Measurements from ENCODE around the gene API5. TPM values are rescaled to one million over a fixed set of nuclear protein-coding genes. Genes with fewer than 3 reads are reported as not detected.
"Not testable (repeated sequence)": the region's sequence is repeated elsewhere in the genome, so short reads cannot be mapped to it uniquely, and the experiment has no call there.

Gene API5
- polyA plus RNA-seq, 1 of the 3 experiments (the other 2 are of a cell fraction): 80.9 TPM

DNA sequence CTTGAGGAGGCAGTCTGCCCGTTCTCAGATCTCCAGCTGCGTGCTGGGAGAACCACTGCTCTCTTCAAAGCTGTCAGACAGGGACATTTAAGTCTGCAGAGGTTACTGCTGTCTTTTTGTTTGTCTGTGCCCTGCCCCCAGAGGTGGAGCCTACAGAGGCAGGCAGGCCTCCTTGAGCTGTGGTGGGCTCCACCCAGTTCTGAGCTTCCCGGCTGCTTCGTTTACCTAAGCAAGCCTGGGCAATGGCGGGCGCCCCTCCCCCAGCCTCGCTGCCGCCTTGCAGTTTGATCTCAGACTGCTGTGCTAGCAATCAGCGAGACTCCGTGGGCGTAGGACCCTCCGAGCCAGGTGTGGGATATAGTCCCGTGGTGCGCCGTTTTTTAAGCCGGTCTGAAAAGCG, 39.6 kb downstream of the API5 start:
- POLR2A ChIA-PET; H3K9ac ChIP-seq; H3K36me3 ChIP-seq (replicated peaks in 1 of 2; ENCODE audit: control insufficient read depth in 1 of 2, insufficient read depth in 2 of 2, low read length in 1 of 2); DNase-seq; H3K4me3 ChIP-seq (ENCODE audit: low read depth in 2 of 2, low read length in 1 of 2); H3K4me2 ChIP-seq; H3K4me1 ChIP-seq (ENCODE audit: control insufficient read depth in 1 of 2, insufficient read depth in 2 of 2, low read depth in 1 of 2, low read length in 1 of 2); H4K20me1 ChIP-seq (ENCODE audit: insufficient read depth); H3K27me3 ChIP-seq (ENCODE audit: insufficient read depth); H3K79me2 ChIP-seq (ENCODE audit: insufficient read depth); H3K27ac ChIP-seq (ENCODE audit: low read depth in 2 of 2, low read length in 1 of 2); CTCF ChIA-PET; H2AFZ ChIP-seq (ENCODE audit: low read depth); H3K9me3 ChIP-seq; H3K9me2 ChIP-seq; H3F3A ChIP-seq (replicated peaks; ENCODE audit: insufficient read depth): not testable (repeated sequence)
- no CpG with 5 or more reads among the region's 17 CpGs for WGBS (ENCODE audit: low lambda C conversion rate)

DNA sequence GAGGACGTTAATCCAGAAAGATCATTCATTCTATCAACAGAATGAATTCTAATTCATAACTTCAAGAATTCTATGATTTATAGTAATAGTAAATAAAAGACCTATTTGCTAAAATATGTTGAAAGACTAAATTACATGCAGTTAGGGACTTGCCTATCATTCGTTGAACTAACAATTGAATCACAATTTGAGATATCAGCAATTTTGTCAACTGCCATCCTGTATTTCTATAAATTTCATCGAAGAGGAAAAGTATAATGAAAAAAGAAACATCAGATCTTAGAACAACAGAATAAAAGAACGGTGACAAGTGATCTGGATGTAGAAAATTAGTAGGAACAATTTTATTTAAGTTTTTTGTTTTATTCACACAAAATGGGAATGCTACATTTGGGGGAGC, 42.5 kb downstream of the API5 start:
- CTCF ChIA-PET: interaction anchor here (0.7 kb wide), 1 partner anchor 44 kb away, joined by 4 read pairs; no protein-coding TSS in a partner anchor
- WGBS (ENCODE audit: low lambda C conversion rate): 72% methylated on average over 4 of the region's 4 CpGs
- Histone ChIP-seq H3K9me3 (no peaks in the 10 kb centered on the region), H3K4me1 (ENCODE audit: control insufficient read depth in 1 of 2, insufficient read depth in 2 of 2, low read depth in 1 of 2, low read length in 1 of 2) (peaks cover 4 to 5% of the 10 kb centered on the region in 2 experiments; a peak in 2 of 4 replicates), H3K27me3 (ENCODE audit: insufficient read depth) (no peaks in the 10 kb centered on the region), H3K9me2 (no peaks in the 10 kb centered on the region), H3F3A (replicated peaks; ENCODE audit: insufficient read depth) (no peaks in the 10 kb centered on the region), H3K4me2 (no peak overlapping the region), H3K27ac (ENCODE audit: low read depth in 2 of 2, low read length in 1 of 2) (no peak overlapping the region), H2AFZ (ENCODE audit: low read depth) (no peak overlapping the region), H4K20me1 (ENCODE audit: insufficient read depth) (no peaks in the 10 kb centered on the region), H3K79me2 (ENCODE audit: insufficient read depth) (peaks cover 5% of the 10 kb centered on the region; the same call in 1 of the 2 replicates), H3K9ac (no peak overlapping the region), H3K36me3 (replicated peaks in 1 of 2; ENCODE audit: control insufficient read depth in 1 of 2, insufficient read depth in 2 of 2, low read length in 1 of 2) (no peaks in the 10 kb centered on the region), H3K4me3 (ENCODE audit: low read depth in 2 of 2, low read length in 1 of 2) (no peak overlapping the region)
- TF ChIP-seq, protein P1, sequence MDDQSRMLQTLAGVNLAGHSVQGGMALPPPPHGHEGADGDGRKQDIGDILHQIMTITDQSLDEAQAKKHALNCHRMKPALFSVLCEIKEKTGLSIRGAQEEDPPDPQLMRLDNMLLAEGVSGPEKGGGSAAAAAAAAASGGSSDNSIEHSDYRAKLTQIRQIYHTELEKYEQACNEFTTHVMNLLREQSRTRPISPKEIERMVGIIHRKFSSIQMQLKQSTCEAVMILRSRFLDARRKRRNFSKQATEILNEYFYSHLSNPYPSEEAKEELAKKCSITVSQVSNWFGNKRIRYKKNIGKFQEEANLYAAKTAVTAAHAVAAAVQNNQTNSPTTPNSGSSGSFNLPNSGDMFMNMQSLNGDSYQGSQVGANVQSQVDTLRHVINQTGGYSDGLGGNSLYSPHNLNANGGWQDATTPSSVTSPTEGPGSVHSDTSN (IDR thresholded peaks at IDR 0.05): no peak
- TF ChIP-seq, protein P2, sequence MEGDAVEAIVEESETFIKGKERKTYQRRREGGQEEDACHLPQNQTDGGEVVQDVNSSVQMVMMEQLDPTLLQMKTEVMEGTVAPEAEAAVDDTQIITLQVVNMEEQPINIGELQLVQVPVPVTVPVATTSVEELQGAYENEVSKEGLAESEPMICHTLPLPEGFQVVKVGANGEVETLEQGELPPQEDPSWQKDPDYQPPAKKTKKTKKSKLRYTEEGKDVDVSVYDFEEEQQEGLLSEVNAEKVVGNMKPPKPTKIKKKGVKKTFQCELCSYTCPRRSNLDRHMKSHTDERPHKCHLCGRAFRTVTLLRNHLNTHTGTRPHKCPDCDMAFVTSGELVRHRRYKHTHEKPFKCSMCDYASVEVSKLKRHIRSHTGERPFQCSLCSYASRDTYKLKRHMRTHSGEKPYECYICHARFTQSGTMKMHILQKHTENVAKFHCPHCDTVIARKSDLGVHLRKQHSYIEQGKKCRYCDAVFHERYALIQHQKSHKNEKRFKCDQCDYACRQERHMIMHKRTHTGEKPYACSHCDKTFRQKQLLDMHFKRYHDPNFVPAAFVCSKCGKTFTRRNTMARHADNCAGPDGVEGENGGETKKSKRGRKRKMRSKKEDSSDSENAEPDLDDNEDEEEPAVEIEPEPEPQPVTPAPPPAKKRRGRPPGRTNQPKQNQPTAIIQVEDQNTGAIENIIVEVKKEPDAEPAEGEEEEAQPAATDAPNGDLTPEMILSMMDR (IDR thresholded peaks at IDR 0.05): no peak
- TF ChIP-seq, protein P3, sequence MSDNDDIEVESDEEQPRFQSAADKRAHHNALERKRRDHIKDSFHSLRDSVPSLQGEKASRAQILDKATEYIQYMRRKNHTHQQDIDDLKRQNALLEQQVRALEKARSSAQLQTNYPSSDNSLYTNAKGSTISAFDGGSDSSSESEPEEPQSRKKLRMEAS (IDR thresholded peaks at IDR 0.05; ENCODE audit: low read depth): no peak
- no peak for TF ChIP-seq RCOR1 (IDR thresholded peaks at IDR 0.05; ENCODE audit: low read length)
- TF ChIP-seq SIN3A (IDR thresholded peaks at IDR 0.05; ENCODE audit: borderline replicate concordance, low read depth, low read length): no peak
- no peak for TF ChIP-seq GATA2 (CRISPR knock-in tag; IDR thresholded peaks at IDR 0.05)
- no peak for TF ChIP-seq POLR2AphosphoS5 (IDR thresholded peaks at IDR 0.05; ENCODE audit: low read depth, low read length)
- TF ChIP-seq EZH2phosphoT487 (IDR thresholded peaks at IDR 0.05; ENCODE audit: borderline replicate concordance, low read depth): no peak
- TF ChIP-seq RFX5 (IDR thresholded peaks at IDR 0.05; ENCODE audit: low read length): no peak
- no peak for TF ChIP-seq FOSL2 (IDR thresholded peaks at IDR 0.05; ENCODE audit: borderline replicate concordance, low read depth)
- TF ChIP-seq NRF1 (IDR thresholded peaks at IDR 0.05; ENCODE audit: low read depth, low read length): no peak
- no peak for TF ChIP-seq TEAD4 (IDR thresholded peaks at IDR 0.05; ENCODE audit: borderline replicate concordance, insufficient read depth)
- no peak for TF ChIP-seq RAD21 (IDR thresholded peaks at IDR 0.05; ENCODE audit: low read length)
- TF ChIP-seq, protein P4, sequence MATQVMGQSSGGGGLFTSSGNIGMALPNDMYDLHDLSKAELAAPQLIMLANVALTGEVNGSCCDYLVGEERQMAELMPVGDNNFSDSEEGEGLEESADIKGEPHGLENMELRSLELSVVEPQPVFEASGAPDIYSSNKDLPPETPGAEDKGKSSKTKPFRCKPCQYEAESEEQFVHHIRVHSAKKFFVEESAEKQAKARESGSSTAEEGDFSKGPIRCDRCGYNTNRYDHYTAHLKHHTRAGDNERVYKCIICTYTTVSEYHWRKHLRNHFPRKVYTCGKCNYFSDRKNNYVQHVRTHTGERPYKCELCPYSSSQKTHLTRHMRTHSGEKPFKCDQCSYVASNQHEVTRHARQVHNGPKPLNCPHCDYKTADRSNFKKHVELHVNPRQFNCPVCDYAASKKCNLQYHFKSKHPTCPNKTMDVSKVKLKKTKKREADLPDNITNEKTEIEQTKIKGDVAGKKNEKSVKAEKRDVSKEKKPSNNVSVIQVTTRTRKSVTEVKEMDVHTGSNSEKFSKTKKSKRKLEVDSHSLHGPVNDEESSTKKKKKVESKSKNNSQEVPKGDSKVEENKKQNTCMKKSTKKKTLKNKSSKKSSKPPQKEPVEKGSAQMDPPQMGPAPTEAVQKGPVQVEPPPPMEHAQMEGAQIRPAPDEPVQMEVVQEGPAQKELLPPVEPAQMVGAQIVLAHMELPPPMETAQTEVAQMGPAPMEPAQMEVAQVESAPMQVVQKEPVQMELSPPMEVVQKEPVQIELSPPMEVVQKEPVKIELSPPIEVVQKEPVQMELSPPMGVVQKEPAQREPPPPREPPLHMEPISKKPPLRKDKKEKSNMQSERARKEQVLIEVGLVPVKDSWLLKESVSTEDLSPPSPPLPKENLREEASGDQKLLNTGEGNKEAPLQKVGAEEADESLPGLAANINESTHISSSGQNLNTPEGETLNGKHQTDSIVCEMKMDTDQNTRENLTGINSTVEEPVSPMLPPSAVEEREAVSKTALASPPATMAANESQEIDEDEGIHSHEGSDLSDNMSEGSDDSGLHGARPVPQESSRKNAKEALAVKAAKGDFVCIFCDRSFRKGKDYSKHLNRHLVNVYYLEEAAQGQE (IDR thresholded peaks at IDR 0.05; ENCODE audit: low read depth, low read length): no peak
- POLR2A ChIA-PET: no interaction called here
- no peak for DNase-seq
